Neural progenitor cell (in vitro differentiated cells): ENCODE measurements around the gene ADGRL1. TPM values are rescaled to one million over a fixed set of nuclear protein-coding genes. Genes with fewer than 3 reads are reported as not detected.

Experiments
- DNase-seq: peaks from one replicate; pipeline ENCODE4 v3.0.0-alpha.2; 2016; ENCODE audit warnings: low spot score
- H2AFZ ChIP-seq: fragments of 200-600 bp; sonication (generic); replicated peaks from 2 replicates; pipeline ENCODE4 v1.6.1; 2016; ENCODE audit warnings: antibody characterized with exemption
- H3F3A ChIP-seq: fragments of 200-600 bp; sonication (generic); 2 replicates; pipeline ENCODE4 v1.6.1; 2016; ENCODE audit warnings: antibody characterized with exemption, low read depth
- H3K27ac ChIP-seq: fragments of 200-600 bp; sonication (generic); 2 replicates; pipeline ENCODE4 v1.5.1; 2016; ENCODE audit warnings: mild to moderate bottlenecking
- H3K27me3 ChIP-seq: fragments of 200-600 bp; sonication (generic); 2 replicates; pipeline ENCODE4 v1.6.1; 2016; ENCODE audit warnings: mild to moderate bottlenecking, moderate library complexity
- H3K36me3 ChIP-seq: fragments of 200-600 bp; sonication (generic); 2 replicates; pipeline ENCODE4 v1.5.1; 2016
- H3K4me1 ChIP-seq: fragments of 200-600 bp; sonication (generic); 2 replicates; pipeline ENCODE4 v1.6.1; 2016; ENCODE audit warnings: mixed run types
- H3K4me2 ChIP-seq: fragments of 200-600 bp; sonication (generic); 2 replicates; pipeline ENCODE4 v1.6.1; 2016
- H3K4me3 ChIP-seq: fragments of 200-600 bp; sonication (generic); 2 replicates; pipeline ENCODE4 v1.5.1; 2016
- H3K79me2 ChIP-seq: fragments of 200-600 bp; sonication (generic); 2 replicates; pipeline ENCODE4 v1.6.1; 2016; ENCODE audit warnings: low read depth
- H3K9ac ChIP-seq: fragments of 200-600 bp; sonication (generic); 2 replicates; pipeline ENCODE4 v1.6.1; 2016
- H3K9me3 ChIP-seq: fragments of 200-600 bp; sonication (generic); 2 replicates; pipeline ENCODE4 v1.5.1; 2016; ENCODE audit warnings: low read depth
- H4K20me1 ChIP-seq: fragments of 200-600 bp; sonication (generic); 2 replicates; pipeline ENCODE4 v1.6.1; 2016; ENCODE audit warnings: low read depth
- H3K27ac Mint-ChIP-seq: 3 replicates; pipeline ENCODE4 v1.8.0; 2021; ENCODE audit warnings: mixed read lengths
- H3K27me3 Mint-ChIP-seq: 2 replicates; pipeline ENCODE4 v1.8.0; 2022; ENCODE audit warnings: low read depth, mild to moderate bottlenecking, inconsistent platforms, moderate library complexity, mixed read lengths; ENCODE audit not compliant: insufficient read depth
- H3K36me3 Mint-ChIP-seq: 3 replicates; pipeline ENCODE4 v1.8.0; 2021; ENCODE audit warnings: mixed read lengths
- H3K4me1 Mint-ChIP-seq: 3 replicates; pipeline ENCODE4 v1.8.0; 2021; ENCODE audit warnings: mixed read lengths
- H3K4me3 Mint-ChIP-seq: 3 replicates; pipeline ENCODE4 v1.8.0; 2021; ENCODE audit warnings: mild to moderate bottlenecking, moderate library complexity, mixed read lengths
- H3K9me3 Mint-ChIP-seq: 3 replicates; pipeline ENCODE4 v1.8.0; 2020; ENCODE audit warnings: mixed read lengths
- EZH2 ChIP-seq: fragments of 200-600 bp; sonication (generic); IDR thresholded peaks from 2 replicates; pipeline ENCODE4 v1.6.1; 2017; ENCODE audit warnings: antibody characterized with exemption, mild to moderate bottlenecking, moderate library complexity
- EZH2phosphoT487 ChIP-seq: fragments of 200-600 bp; sonication (generic); IDR thresholded peaks from 2 replicates; pipeline ENCODE4 v1.6.1; 2017; ENCODE audit warnings: antibody characterized with exemption
- total RNA-seq: library from RNA; depleted of rRNA; stranded (reverse); fragments of >200 nt; gene quantifications from 2 replicates; pipeline ENCODE4 v1.2.3, GENCODE V29; 2015; ENCODE audit warnings: low replicate concordance
- TF ChIP-seq, protein P1 (sequence below): fragments of 200-600 bp; sonication (generic); IDR thresholded peaks from 2 replicates; pipeline ENCODE4 v1.5.1; 2017; ENCODE audit warnings: antibody characterized with exemption, mild to moderate bottlenecking

ADGRL1 gene
- total RNA-seq, 1 donor from 2014 or later, result 13.3 TPM

DNA sequence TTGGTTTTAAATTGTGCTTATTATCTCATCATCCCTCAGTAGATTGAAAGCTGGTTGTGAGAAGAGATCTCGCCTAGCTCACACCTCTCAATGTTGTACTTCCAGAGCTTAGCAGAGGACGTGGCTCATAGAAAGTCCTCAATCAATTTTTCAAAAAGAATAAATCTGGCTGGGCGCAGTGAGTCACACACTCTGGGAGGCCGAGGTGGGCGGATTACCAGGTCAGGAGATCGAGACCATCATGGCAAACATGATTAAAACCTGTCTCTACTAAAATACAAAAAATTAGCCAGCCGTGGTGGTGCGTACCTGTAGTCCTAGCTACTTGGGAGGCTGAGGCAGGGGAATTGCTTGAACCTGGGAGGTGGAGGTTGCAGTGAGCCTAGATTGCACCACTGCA, 64.9 kb downstream of the ADGRL1 start:
- peaks cover 3% of the 10 kb centered on the region for H3K27me3 Mint-ChIP-seq
- no peak for TF ChIP-seq EZH2phosphoT487
- TF ChIP-seq EZH2, result no peak
- TF ChIP-seq, protein P1, sequence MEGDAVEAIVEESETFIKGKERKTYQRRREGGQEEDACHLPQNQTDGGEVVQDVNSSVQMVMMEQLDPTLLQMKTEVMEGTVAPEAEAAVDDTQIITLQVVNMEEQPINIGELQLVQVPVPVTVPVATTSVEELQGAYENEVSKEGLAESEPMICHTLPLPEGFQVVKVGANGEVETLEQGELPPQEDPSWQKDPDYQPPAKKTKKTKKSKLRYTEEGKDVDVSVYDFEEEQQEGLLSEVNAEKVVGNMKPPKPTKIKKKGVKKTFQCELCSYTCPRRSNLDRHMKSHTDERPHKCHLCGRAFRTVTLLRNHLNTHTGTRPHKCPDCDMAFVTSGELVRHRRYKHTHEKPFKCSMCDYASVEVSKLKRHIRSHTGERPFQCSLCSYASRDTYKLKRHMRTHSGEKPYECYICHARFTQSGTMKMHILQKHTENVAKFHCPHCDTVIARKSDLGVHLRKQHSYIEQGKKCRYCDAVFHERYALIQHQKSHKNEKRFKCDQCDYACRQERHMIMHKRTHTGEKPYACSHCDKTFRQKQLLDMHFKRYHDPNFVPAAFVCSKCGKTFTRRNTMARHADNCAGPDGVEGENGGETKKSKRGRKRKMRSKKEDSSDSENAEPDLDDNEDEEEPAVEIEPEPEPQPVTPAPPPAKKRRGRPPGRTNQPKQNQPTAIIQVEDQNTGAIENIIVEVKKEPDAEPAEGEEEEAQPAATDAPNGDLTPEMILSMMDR, result no peak
- Histone ChIP-seq H3K4me2 (no peak overlapping the region), H3F3A (peaks cover 34% of the 10 kb centered on the region), H3K36me3 (no peaks in the 10 kb centered on the region), H3K4me3 (no peak overlapping the region), H3K9ac (no peak overlapping the region), H3K27ac (no peak overlapping the region), H4K20me1 (peaks cover 23% of the 10 kb centered on the region), H3K4me1 (peaks cover 6% of the 10 kb centered on the region), H2AFZ (no peak overlapping the region), H3K9me3 (no peaks in the 10 kb centered on the region), H3K79me2 (peaks cover 2% of the 10 kb centered on the region), H3K27me3 (no peaks in the 10 kb centered on the region)
- no peak for DNase-seq
- H3K27ac Mint-ChIP-seq, result no peak overlapping the region
- H3K9me3 Mint-ChIP-seq, result no peaks in the 10 kb centered on the region
- H3K4me1 Mint-ChIP-seq, result peaks cover 30% of the 10 kb centered on the region
- no peak overlapping the region for H3K4me3 Mint-ChIP-seq
- peaks cover 2% of the 10 kb centered on the region for H3K36me3 Mint-ChIP-seq

DNA sequence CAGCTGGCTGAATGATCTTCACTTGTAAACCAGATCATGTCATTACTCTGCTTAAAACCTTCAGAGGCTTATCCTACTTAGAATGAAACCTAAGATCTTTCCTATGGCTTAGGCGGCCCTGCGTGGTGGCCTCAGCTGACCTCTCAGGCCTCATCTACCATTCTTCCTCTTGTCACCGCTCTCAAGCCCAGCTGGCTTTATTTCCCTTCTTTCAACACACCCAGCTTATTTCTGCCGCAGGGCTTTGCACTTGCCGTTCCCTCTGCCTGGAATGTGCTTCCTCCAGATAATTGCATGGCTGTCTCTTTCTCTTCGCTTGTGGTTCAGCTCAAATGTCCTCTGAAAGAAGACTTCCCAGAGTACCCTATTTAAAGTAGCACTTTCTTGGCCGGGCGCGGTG, 66.0 kb downstream of the ADGRL1 start:
- no peak for TF ChIP-seq EZH2phosphoT487
- TF ChIP-seq, protein P1, result no peak
- no peak for TF ChIP-seq EZH2

DNA sequence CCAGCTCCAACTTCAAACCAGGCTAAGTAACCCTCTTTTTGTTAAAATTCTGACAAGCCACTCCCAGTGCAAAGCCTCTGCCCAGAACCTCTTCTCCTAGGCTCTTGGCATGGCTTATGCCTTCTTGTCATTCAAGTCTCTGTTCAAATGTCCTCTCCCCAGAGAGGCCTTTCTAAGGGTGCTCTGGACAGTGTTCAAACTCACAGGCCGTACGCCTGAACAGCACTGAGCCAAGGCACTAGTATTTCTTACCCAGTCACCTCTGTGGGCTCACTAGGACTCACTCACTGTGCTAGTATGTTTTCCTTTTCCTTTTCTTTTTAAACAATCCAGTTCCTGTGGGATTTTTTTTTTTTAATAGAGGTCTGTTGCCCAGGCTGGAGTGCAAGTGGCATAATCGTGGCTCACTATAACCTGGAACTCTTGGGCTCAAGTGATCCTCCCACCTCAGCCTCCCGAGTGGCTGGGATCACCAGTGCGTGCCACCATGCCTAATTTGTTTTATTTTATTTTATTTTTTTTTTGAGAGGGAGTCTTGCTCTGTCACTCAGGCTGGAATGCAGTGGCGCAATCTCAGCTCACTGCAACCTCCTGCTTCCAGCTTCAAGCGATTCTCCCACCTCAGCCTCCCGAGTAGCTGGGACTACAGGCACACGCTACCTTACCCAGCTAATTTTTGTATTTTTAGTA, 67.2 kb downstream of the ADGRL1 start:
- H3K27ac ChIP-seq, result no peak overlapping the region
- no peak overlapping the region for H2AFZ ChIP-seq
- H3K9me3 Mint-ChIP-seq, result no peaks in the 10 kb centered on the region
- H3K27me3 ChIP-seq, result no peaks in the 10 kb centered on the region
- TF ChIP-seq EZH2, result no peak
- TF ChIP-seq EZH2phosphoT487, result no peak
- TF ChIP-seq, protein P1, result no peak
- no peak overlapping the region for H3K9ac ChIP-seq
- DNase-seq, result no peak
- H3K36me3 ChIP-seq, result no peaks in the 10 kb centered on the region
- H3K79me2 ChIP-seq, result peaks cover 23% of the 10 kb centered on the region
- H3K4me2 ChIP-seq, result no peak overlapping the region
- H3K4me1 Mint-ChIP-seq, result peaks cover 37% of the 10 kb centered on the region
- H4K20me1 ChIP-seq, result peaks cover 25% of the 10 kb centered on the region
- peaks cover 9% of the 10 kb centered on the region for H3K36me3 Mint-ChIP-seq
- peaks cover 34% of the 10 kb centered on the region for H3F3A ChIP-seq
- no peak overlapping the region for H3K4me3 ChIP-seq
- H3K4me3 Mint-ChIP-seq, result peak overlapping the region; percentile 81
- peaks cover 22% of the 10 kb centered on the region for H3K4me1 ChIP-seq
- H3K27ac Mint-ChIP-seq, result peak overlapping the region; percentile 85
- no peaks in the 10 kb centered on the region for H3K9me3 ChIP-seq
- H3K27me3 Mint-ChIP-seq, result peaks cover 8% of the 10 kb centered on the region

More for the DNA sequence above, 66.0 kb downstream of the ADGRL1 start:
- peaks cover 2% of the 10 kb centered on the region for H3K36me3 Mint-ChIP-seq
- peak; percentile 77 for DNase-seq
- Histone ChIP-seq H4K20me1 (peaks cover 22% of the 10 kb centered on the region), H3K27ac (no peak overlapping the region), H3F3A (peaks cover 34% of the 10 kb centered on the region), H3K36me3 (no peaks in the 10 kb centered on the region), H3K27me3 (no peaks in the 10 kb centered on the region), H3K4me1 (peaks cover 13% of the 10 kb centered on the region), H3K9me3 (no peaks in the 10 kb centered on the region), H2AFZ (no peak overlapping the region), H3K4me3 (no peak overlapping the region), H3K79me2 (peaks cover 13% of the 10 kb centered on the region), H3K9ac (no peak overlapping the region), H3K4me2 (no peak overlapping the region)
- no peak overlapping the region for H3K27ac Mint-ChIP-seq
- peaks cover 31% of the 10 kb centered on the region for H3K4me1 Mint-ChIP-seq
- peaks cover 8% of the 10 kb centered on the region for H3K27me3 Mint-ChIP-seq
- no peaks in the 10 kb centered on the region for H3K9me3 Mint-ChIP-seq
- peak overlapping the region; percentile 42 for H3K4me3 Mint-ChIP-seq
